ENCODE data around the gene SEMA3C. TPM values are rescaled to one million over a fixed set of nuclear protein-coding genes. Genes with fewer than 3 reads are reported as not detected.
"Not testable (repeated sequence)": the region's sequence is repeated elsewhere in the genome, so short reads cannot be mapped to it uniquely, and the experiment has no call there.

SEMA3C gene
- total and polyA plus RNA-seq, 10 donors: 1.1 to 53.7 (median 13.0) TPM

- Histone ChIP-seq H3K4me1 (no peaks in the 10 kb centered on the region), H3K36me3 (no peaks in the 10 kb centered on the region), H3K4me3 (no peak overlapping the region), H3K27ac (no peak overlapping the region), H3K9me3 (no peaks in the 10 kb centered on the region), H3K27me3 (replicated peaks in 1 of 7) (no peaks in the 10 kb centered on the region)
- no peak for DNase-seq
- 85 to 93% (median 88%) methylated on average over 5 of the region's 5 CpGs for WGBS, 5 donors
- intact Hi-C loops (cut with DNase I; ENCODE audit: low total_unique reads): no loop called here
- TF ChIP-seq POLR2A (IDR thresholded peaks at IDR 0.05) (no peak), CTCF (IDR thresholded peaks at IDR 0.05 in 8 of 11, conservative IDR thresholded peaks at IDR 0.05 in 3 of 11) (no peak), POLR2AphosphoS5 (IDR thresholded peaks at IDR 0.05) (no peak)
These were observed 17.3 kb upstream of the SEMA3C start for GRCh38 chr7:80935991-80936780.

- no peaks in the 10 kb centered on the region for H3K27me3 ChIP-seq (replicated peaks in 1 of 7)
- DNase-seq: no peak
- no peak overlapping the region for H3K27ac ChIP-seq
- no peaks in the 10 kb centered on the region for H3K9me3 ChIP-seq
- H3K4me3 ChIP-seq: no peak overlapping the region
- 72 to 83% (median 73%) methylated on average over 1 of the region's 1 CpG for WGBS, 5 donors
- no peak for TF ChIP-seq POLR2AphosphoS5 (IDR thresholded peaks at IDR 0.05)
- TF ChIP-seq CTCF (IDR thresholded peaks at IDR 0.05 in 8 of 11, conservative IDR thresholded peaks at IDR 0.05 in 3 of 11): no peak
- no peak for TF ChIP-seq POLR2A (IDR thresholded peaks at IDR 0.05)
- intact Hi-C loops (cut with DNase I; ENCODE audit: low total_unique reads): no loop called here
- H3K36me3 ChIP-seq: no peaks in the 10 kb centered on the region
- no peaks in the 10 kb centered on the region for H3K4me1 ChIP-seq
These were observed 15.5 kb upstream of the SEMA3C start for GRCh38 chr7:80934321-80934720.

- Histone ChIP-seq H3K27ac (no peak overlapping the region), H3K27me3 (replicated peaks in 1 of 7) (no peaks in the 10 kb centered on the region), H3K9me3 (no peaks in the 10 kb centered on the region), H3K4me3 (no peak overlapping the region), H3K4me1 (no peaks in the 10 kb centered on the region), H3K36me3 (no peaks in the 10 kb centered on the region)
- TF ChIP-seq POLR2AphosphoS5 (IDR thresholded peaks at IDR 0.05): no peak
- no peak for TF ChIP-seq POLR2A (IDR thresholded peaks at IDR 0.05)
- DNase-seq: no peak
- intact Hi-C loops (cut with DNase I; ENCODE audit: low total_unique reads): no loop called here
These were observed 13.7 kb upstream of the SEMA3C start for GRCh38 chr7:80932536-80932935.

- 70 to 80% (median 76%) methylated on average over 3 of the region's 3 CpGs for WGBS, 5 donors
- TF ChIP-seq POLR2AphosphoS5 (IDR thresholded peaks at IDR 0.05) (no peak), CTCF (IDR thresholded peaks at IDR 0.05 in 8 of 11, conservative IDR thresholded peaks at IDR 0.05 in 3 of 11) (no peak), POLR2A (IDR thresholded peaks at IDR 0.05) (no peak)
- peaks cover 0 to 6% (median 1%) of the 10 kb centered on the region in 8 donors for H3K9me3 ChIP-seq
- no peak for DNase-seq
- H3K36me3 ChIP-seq: no peaks in the 10 kb centered on the region
- no peaks in the 10 kb centered on the region for H3K4me1 ChIP-seq
- no peaks in the 10 kb centered on the region for H3K27me3 ChIP-seq (replicated peaks in 1 of 7)
- H3K27ac ChIP-seq: no peak overlapping the region
- intact Hi-C loops (cut with DNase I; ENCODE audit: low total_unique reads): no loop called here
- H3K4me3 ChIP-seq: no peak overlapping the region
These were observed 10.8 kb upstream of the SEMA3C start for GRCh38 chr7:80929619-80930018.

GRCh38 chr7:80926955-80927354 lies 8.1 kb upstream of the SEMA3C start:
- H3K27me3 ChIP-seq (replicated peaks in 1 of 7); intact Hi-C loops (cut with DNase I; ENCODE audit: low total_unique reads); H3K4me3 ChIP-seq; H3K4me1 ChIP-seq; DNase-seq; H3K9me3 ChIP-seq; H3K36me3 ChIP-seq; H3K27ac ChIP-seq: not testable (repeated sequence)
- WGBS, 5 donors: 93 to 99% (median 96%) methylated on average over 6 of the region's 6 CpGs

Data from spleen (tissue), 11 donors.